ENCODE measurements around the gene KCNJ14. TPM values are rescaled to one million over a fixed set of nuclear protein-coding genes. Genes with fewer than 3 reads are reported as not detected.
A peak's percentile ranks its signal among the peaks of the same experiment; 100 is the strongest.

The KCNJ14 gene
- total RNA-seq, 6 experiments from 2014 or later = 0.22 to 0.44 (median 0.31) TPM

DNA sequence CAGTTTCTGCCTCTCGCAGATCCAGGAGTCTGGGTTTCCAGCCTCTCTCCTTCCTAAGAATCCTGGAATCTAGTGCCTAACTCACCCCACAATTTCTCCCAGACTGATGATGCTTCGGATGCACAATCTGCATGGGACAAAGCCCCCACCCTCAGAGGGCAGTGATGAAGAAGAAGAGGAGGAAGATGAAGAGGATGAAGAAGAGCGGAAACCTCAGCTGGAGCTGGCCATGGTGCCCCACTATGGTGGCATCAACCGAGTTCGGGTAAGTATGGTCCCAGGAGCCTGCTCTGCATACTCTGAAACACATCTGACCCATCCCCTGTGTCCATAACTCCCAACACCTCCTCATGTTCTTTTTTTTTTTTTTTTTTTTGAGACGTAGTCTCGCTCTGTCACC, 8.8 kb upstream of the KCNJ14 start:
- intact Hi-C loops (cut with DNase I) = no loop called here
- Histone ChIP-seq H3K27ac (peak overlapping the region in 1 of 3 donors; percentile 52), H3K4me3 (peak overlapping the region; percentile 79 to 100 (median 99)), H3K4me1 (peaks cover 0 to 17% (median 8%) of the 10 kb centered on the region in 4 donors), H3K27me3 (peaks cover 0 to 5% of the 10 kb centered on the region in 2 donors), H3K36me3 (peaks cover 0 to 36% (median 11%) of the 10 kb centered on the region in 4 donors), H3K9me3 (no peaks in the 10 kb centered on the region)
- no peak for ATAC-seq
- DNase-seq = no peak
- 77% methylated on average over 4 of the region's 7 CpGs for WGBS (ENCODE audit: insufficient coverage, low coverage, low lambda C conversion rate, missing lambda C conversion rate)
- no peak for TF ChIP-seq POLR2A (IDR thresholded peaks at IDR 0.05)
- TF ChIP-seq, protein P1, sequence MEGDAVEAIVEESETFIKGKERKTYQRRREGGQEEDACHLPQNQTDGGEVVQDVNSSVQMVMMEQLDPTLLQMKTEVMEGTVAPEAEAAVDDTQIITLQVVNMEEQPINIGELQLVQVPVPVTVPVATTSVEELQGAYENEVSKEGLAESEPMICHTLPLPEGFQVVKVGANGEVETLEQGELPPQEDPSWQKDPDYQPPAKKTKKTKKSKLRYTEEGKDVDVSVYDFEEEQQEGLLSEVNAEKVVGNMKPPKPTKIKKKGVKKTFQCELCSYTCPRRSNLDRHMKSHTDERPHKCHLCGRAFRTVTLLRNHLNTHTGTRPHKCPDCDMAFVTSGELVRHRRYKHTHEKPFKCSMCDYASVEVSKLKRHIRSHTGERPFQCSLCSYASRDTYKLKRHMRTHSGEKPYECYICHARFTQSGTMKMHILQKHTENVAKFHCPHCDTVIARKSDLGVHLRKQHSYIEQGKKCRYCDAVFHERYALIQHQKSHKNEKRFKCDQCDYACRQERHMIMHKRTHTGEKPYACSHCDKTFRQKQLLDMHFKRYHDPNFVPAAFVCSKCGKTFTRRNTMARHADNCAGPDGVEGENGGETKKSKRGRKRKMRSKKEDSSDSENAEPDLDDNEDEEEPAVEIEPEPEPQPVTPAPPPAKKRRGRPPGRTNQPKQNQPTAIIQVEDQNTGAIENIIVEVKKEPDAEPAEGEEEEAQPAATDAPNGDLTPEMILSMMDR (IDR thresholded peaks at IDR 0.05) = no peak

DNA sequence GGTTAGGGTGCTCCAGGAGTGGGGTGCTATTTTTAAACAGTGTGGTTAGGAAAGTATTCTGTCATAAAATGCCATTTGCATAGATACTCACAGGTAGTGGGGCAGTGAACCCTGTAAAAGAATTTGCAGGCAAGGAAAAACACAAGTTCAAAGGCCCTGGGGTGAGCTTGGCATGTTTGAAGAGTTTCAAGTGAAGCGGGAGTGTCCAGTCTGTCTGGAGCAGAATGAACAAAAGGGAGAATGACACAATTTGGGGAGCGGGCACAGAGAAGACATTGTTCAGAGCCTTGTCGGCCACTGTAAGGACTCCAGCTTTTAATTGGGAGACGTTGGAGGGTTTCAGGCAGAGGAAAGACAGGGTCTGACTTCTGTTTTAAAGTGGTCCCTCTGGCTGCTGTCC, 6.8 kb upstream of the KCNJ14 start:
- WGBS (ENCODE audit: insufficient coverage, low coverage, low lambda C conversion rate, missing lambda C conversion rate) = 67% methylated on average over 4 of the region's 4 CpGs
- intact Hi-C loops (cut with DNase I) = no loop called here
- peaks cover 0 to 5% of the 10 kb centered on the region in 2 donors for H3K27me3 ChIP-seq
- no peak for TF ChIP-seq POLR2A (IDR thresholded peaks at IDR 0.05)
- TF ChIP-seq, protein P1 (IDR thresholded peaks at IDR 0.05) = no peak
- ATAC-seq = no peak
- H3K36me3 ChIP-seq = peaks cover 0 to 49% (median 14%) of the 10 kb centered on the region in 4 donors
- H3K9me3 ChIP-seq = no peaks in the 10 kb centered on the region
- H3K4me1 ChIP-seq = peaks cover 0 to 27% (median 9%) of the 10 kb centered on the region in 4 donors
- no peak overlapping the region for H3K4me3 ChIP-seq
- no peak overlapping the region for H3K27ac ChIP-seq
- no peak for DNase-seq

DNA sequence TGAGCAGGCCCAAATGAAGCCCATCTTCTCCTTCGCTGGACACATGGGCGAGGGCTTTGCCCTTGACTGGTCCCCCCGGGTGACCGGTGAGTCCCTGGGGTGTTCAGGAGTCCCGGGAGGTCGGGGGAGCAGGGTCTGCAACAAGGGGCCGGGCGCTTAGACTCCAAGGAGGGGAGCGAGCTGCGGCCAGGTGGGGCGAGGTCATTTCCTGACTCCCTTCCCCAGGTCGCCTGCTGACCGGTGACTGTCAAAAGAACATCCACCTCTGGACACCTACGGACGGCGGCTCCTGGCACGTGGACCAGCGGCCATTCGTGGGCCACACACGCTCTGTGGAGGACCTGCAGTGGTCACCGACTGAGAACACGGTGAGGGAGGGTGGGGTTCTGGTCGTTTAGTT, 4.9 kb upstream of the KCNJ14 start:
- 60% methylated on average over 1 of the region's 23 CpGs for WGBS (ENCODE audit: insufficient coverage, low coverage, low lambda C conversion rate, missing lambda C conversion rate)
- Histone ChIP-seq H3K27ac (no peak overlapping the region), H3K4me3 (no peak overlapping the region), H3K4me1 (peaks cover 0 to 15% (median 4%) of the 10 kb centered on the region in 4 donors), H3K36me3 (peaks cover 0 to 51% (median 14%) of the 10 kb centered on the region in 4 donors), H3K27me3 (no peaks in the 10 kb centered on the region), H3K9me3 (no peaks in the 10 kb centered on the region)
- TF ChIP-seq POLR2A (IDR thresholded peaks at IDR 0.05) = no peak
- TF ChIP-seq, protein P1 (IDR thresholded peaks at IDR 0.05) = no peak
- intact Hi-C loops (cut with DNase I) = no loop called here
- no peak for DNase-seq
- ATAC-seq = no peak

DNA sequence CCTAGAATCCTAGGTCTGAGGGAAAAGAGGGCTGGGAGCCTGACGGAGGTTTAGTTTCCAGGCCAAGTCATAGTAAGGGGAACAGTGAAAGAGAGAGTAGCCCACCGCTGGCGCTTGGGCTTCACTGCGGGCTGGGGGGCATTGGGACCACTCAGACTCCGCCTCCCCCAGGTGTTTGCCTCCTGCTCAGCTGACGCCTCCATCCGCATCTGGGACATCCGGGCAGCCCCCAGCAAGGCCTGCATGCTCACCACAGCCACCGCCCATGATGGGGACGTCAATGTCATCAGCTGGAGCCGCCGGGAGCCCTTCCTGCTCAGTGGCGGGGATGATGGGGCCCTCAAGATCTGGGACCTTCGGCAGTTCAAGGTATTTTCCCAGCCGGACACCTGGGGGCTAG, 4.5 kb upstream of the KCNJ14 start:
- intact Hi-C loops (cut with DNase I) = no loop called here
- Histone ChIP-seq H3K4me1 (peaks cover 0 to 14% (median 4%) of the 10 kb centered on the region in 4 donors), H3K9me3 (no peaks in the 10 kb centered on the region), H3K36me3 (peaks cover 0 to 55% (median 14%) of the 10 kb centered on the region in 4 donors), H3K27ac (no peak overlapping the region), H3K4me3 (no peak overlapping the region), H3K27me3 (no peaks in the 10 kb centered on the region)
- peak in 1 of 3 donors; percentile 14 for DNase-seq
- TF ChIP-seq POLR2A (IDR thresholded peaks at IDR 0.05) = no peak
- TF ChIP-seq, protein P1 (IDR thresholded peaks at IDR 0.05) = no peak
- no peak for ATAC-seq
- WGBS (ENCODE audit: insufficient coverage, low coverage, low lambda C conversion rate, missing lambda C conversion rate) = 100% methylated on average over 2 of the region's 15 CpGs
